D341Med (cell line): ENCODE results near the gene DKK3.
A peak's percentile ranks its signal among the peaks of the same experiment; 100 is the strongest.
"Not testable (repeated sequence)": the region's sequence is repeated elsewhere in the genome, so short reads cannot be mapped to it uniquely, and the experiment has no call there.

Experiments
- DNase-seq: peaks from one replicate; pipeline ENCODE4 v3.0.0; 2012; ENCODE audit warnings: low spot score

The DKK3 gene

GRCh38 chr11:12007769-12008737 lies at the start of gene DKK3:
TSS of gene DKK3 (minus strand) at chr11:12008626. CDS start at chr11:12008582, 44 bp downstream.
- DNase-seq, result peak; percentile 53

DNA sequence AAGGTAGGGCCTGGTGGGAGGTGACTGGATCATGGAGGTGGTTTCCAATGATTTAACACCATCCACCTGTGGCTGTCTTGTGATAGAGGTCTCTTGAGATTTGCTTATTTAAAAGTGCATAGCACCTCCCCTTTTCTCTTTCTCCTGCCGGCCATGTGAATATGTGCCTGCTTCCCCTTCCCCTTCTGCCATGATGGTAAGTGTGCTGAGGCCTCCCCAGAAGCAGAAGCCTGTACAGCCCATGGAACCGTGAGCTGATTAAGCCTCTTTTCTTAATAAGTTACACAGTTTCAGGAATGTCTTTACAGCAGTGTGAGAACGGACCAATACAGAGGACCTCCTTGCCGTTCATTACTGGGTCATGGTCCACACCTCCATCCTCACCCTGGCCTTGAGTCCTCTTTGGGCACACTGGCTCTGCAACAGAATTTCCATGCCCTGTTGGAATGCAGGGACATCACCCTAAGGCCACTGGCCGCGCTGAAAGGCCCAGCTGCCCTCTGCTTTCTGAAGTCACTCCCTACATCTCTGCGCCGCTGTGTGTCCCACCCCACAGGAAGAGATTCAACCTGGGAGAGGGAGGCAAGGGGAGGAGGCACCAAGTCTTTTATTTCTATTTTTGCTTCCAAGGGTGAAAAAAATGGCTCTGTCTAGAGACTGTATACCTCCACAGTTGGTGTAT lies 49.0 kb upstream of the DKK3 start:
- DNase-seq, result no peak

- DNase-seq, result no peak
These were observed 47.7 kb upstream of the DKK3 start for GRCh38 chr11:12056119-12056518.

- no peak for DNase-seq
These were observed 45.4 kb upstream of the DKK3 start for GRCh38 chr11:12053606-12054361.

- DNase-seq, result no peak
These were observed 44.5 kb upstream of the DKK3 start for GRCh38 chr11:12052676-12053605.

DNA sequence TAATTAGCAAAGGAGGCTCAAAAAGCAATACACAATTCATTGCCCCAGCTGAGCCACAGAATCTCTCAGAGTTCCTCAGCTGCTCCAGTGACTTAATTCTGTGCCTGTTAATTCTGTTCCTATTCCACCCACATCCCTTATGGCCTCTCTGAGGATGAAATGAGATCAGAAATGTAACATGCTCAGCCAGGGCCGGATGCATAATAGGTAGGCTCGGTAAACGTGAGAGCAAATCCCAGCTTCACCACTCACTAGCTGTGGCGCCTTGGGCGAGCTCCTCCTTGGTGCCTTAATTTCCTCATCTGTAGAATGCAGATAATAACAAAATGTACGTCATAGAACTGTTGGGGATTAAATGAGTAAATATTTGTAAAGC lies 42.8 kb upstream of the DKK3 start:
- DNase-seq, result no peak

DNA sequence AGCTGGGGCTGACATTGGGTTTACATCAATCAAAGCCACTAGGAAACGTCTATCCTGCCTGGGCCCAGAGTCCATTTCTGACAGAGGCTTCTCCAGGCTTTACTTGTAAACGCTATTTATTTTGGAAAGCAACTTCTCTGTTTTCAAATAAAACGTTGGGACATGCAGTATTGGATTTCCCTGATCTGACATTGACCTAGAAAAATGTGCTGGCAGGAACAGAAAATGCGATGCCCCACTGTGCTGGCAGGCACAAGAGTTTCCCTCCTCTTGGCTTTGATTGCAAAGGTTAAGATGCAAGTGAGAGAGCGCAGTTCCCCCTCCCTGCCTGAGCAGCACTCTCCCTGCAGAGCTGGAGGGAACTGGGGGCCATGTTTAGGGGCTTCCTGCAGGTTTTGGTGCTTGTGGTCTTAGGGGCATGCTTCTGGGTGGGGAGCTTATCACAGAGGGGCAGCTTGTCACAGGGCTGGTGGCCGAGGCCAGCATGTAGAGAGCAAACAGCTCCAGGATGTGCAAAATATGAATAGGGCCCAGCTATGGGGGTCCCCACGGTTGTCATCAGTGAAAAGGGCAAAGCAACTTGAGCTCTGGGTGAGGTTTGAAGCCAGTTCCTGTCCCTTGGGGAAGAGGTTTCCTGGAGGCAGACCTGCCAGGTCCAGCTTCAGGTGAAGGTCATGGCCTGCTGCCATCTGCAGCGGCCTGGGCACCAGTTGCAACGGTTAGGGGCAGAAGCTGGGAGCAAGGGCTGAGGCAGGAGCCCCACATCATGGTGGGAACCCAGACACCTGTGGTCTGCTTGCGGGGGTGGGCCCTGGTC lies 42.3 kb upstream of the DKK3 start:
- peak; percentile 8 for DNase-seq

- peak; percentile 1 for DNase-seq
These were observed 40.7 kb upstream of the DKK3 start for GRCh38 chr11:12048936-12049790.

DNA sequence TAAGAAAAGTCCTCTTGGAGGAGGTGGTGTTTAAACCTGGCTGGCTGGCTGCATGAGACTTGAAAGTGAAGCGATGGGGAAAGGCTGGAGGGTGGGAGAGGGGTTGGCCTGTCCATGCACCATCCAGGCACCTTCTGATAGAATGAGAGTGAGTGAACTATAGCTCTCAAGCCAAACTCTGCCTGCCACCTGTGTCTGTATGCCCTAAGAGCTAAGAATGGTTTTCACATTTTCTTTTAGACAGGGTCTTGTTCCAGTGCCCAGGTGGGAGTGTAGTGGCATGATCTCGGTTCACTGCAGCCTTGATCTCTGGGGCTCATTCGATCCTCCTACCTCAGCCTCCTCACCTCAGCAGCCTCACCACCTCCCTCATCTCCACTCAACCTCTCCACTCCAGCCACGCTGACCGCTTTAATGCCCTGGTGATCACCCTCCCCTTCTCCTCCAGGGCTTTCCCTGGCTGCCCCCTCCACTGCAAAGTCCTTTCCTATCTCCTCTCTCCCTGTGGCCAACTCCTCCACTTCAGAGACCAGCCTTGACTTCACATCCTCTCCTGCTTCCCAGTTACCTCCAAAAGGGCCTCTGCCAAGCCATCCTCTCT lies 38.3 kb upstream of the DKK3 start:
- no peak for DNase-seq

GRCh38 chr11:12045914-12046635 lies 37.6 kb upstream of the DKK3 start:
- DNase-seq, result no peak

DNA sequence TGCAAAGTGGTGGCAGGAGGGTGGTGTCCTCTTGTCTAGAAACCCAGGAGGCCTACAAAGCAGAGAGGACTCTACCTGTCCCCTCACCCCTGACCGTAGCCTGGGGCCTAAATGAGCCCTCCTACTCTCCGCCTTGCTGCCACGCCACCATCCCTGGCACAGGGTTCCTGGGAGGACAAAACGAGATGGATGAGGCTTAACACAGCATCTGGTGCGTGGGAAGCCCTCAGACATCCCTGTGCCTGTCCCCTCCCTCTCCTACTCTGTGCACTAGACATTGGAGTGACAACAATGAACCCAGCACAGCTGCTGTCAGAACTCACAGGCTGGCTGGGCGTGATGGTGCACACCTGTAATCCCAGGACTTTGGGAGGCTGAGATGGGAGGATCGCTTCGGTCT lies 36.4 kb upstream of the DKK3 start:
- no peak for DNase-seq

- peak; percentile 79 for DNase-seq
These were observed 35.7 kb upstream of the DKK3 start for GRCh38 chr11:12043959-12044791.

DNA sequence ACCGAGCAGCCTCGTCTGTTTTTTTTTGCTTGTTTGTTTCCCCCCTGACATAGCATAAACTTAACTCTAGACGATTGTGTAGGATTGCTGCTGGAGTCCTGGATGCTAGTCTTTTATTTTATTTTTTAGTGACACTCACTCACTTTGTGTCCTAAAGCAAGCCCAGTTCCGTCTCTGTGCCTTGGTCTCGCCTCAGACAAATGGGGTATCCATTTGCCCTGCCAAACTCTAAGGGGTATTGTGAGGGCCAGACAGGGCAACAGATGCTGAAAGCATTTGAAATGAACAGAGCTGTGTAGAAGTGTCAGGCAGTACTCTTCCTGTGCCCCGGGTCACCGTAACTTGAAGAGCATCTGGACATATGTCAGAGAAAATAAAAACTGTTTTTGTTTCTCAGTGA lies 34.8 kb upstream of the DKK3 start:
- no peak for DNase-seq

- DNase-seq, result no peak
These were observed 33.8 kb upstream of the DKK3 start for GRCh38 chr11:12042215-12042676.

DNA sequence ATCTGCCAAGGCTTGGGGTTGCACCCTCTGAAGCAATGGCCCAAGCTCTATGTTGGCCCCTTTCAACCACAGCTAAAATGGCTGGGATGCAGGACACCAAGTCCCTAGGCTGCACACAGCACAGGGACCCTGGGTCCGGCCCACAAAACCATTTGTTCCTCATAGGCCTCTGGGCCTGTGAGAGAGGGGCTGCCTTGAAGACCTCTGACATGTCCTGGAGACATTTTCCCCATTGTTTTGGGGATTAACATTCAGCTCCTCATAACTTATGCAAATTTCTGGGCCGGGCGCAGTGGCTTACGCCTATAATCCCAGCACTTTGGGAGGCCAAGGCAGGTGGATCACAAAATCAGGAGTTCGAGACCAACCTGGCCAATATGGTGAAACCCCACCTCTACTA lies 32.3 kb upstream of the DKK3 start:
- not testable (repeated sequence) for DNase-seq

- no peak for DNase-seq
These were observed 24.5 kb upstream of the DKK3 start for GRCh38 chr11:12032968-12033367.

GRCh38 chr11:12031856-12032544 lies 23.6 kb upstream of the DKK3 start:
- peak; percentile 1 for DNase-seq
